NB4 (cell line): Measurements from ENCODE around the gene KIF1C.

Experiments
- CTCF ChIP-seq: IDR thresholded peaks from one replicate; pipeline ENCODE4 v1.5.1; 2012; ENCODE audit warnings: low read depth, low read length
- MAX ChIP-seq: IDR thresholded peaks from 2 replicates; pipeline ENCODE4 v1.6.1; 2011; ENCODE audit warnings: low read depth, low read length
- POLR2A ChIP-seq: IDR thresholded peaks from 2 replicates; pipeline ENCODE4 v1.6.1; 2011; ENCODE audit warnings: mild to moderate bottlenecking; ENCODE audit not compliant: insufficient read length; ENCODE audit errors: extremely low read depth

GRCh38 chr17:5034651-5035050 lies 36.9 kb downstream of the KIF1C start:
- TF ChIP-seq POLR2A (no peak), CTCF (no peak), MAX (no peak)
